Lower leg skin (tissue), 4 donors: ENCODE results near the gene CCR9. TPM values are rescaled to one million over a fixed set of nuclear protein-coding genes. Genes with fewer than 3 reads are reported as not detected.

Experiments used
- DNase-seq, 2 donors: peaks; one replicate each; pipeline ENCODE4 v3.0.0-alpha.2; 2019; ENCODE audit warnings: low spot score in 2 of 2
- H3K4me3 ChIP-seq: fragments of 200-600 bp; sonication (generic); 2 replicates; pipeline ENCODE4 v1.5.1; 2017; ENCODE audit warnings: mild to moderate bottlenecking, low read depth; ENCODE audit not compliant: poor library complexity, severe bottlenecking
- POLR2A ChIP-seq, 2 donors: fragments of 450-650 bp; IDR thresholded peaks; one replicate each; pipeline ENCODE4 v1.6.1; 2016 to 2017; ENCODE audit warnings: antibody characterized with exemption in 2 of 2, mild to moderate bottlenecking in 1 of 2, moderate library complexity in 1 of 2
- WGBS, 2 donors: methylation state at CpG; one replicate each; pipeline ENCODE4 v1.1.5; 2018; 5-methylcytosine and 5-hydroxymethylcytosine counted together
- intact Hi-C: fragments of 100-400 bp; cut with DNase I; formaldehyde crosslinking; loops from one replicate; pipeline ENCODE4 v1.15.0; 2023; ENCODE audit warnings: low total_unique reads
- total RNA-seq, 4 donors: library from RNA; depleted of rRNA; stranded (reverse); fragments of >200 nt; gene quantifications; one replicate each; pipeline ENCODE4 v1.1.0, GENCODE V29; 2016
- TF ChIP-seq, protein P1 (sequence below), 3 donors: fragments of 450-650 bp; IDR thresholded peaks; one replicate each; pipeline ENCODE4 v1.5.1; 2016; ENCODE audit warnings: antibody characterized with exemption in 3 of 3, mild to moderate bottlenecking in 3 of 3, moderate library complexity in 2 of 3

CCR9 gene
- total RNA-seq, 4 donors from 2014 or later: 0.25 TPM; not detected in 3

DNA sequence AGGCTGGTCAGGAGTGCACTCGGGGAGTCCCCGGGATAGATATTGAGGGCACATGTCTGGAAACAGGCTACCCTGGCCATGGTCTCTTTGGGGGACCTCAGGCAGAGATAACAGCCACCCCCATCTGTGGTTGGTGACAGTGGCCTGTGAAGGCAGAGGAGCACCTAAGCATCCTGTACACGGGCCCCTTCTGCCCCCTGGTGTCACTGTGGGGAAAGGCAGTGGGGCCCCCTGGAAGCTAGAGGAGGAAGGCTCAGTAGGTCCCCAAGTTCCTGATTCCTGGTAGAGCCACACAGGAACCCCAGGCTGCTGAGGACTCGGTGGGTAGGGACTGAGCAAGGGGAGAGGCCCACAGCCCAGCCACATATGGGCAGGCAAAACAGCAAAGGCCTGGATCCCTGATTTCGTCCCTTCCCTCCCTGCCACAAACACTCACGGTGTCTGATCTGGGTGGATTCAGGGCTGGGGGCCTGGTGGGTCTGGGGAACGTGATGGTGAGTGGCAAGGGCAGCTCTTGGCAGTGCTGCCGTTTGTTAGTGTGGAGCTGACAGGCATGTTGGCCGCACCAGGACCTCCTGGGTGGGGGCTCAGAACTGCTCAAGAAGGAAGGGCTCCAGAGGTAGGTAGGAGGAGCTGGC, 42.8 kb downstream of the CCR9 start:
- H3K4me3 ChIP-seq: no peak overlapping the region
- DNase-seq: no peak
- intact Hi-C loops: no loop called here
- TF ChIP-seq POLR2A (IDR thresholded peaks at IDR 0.05): no peak
- TF ChIP-seq, protein P1, sequence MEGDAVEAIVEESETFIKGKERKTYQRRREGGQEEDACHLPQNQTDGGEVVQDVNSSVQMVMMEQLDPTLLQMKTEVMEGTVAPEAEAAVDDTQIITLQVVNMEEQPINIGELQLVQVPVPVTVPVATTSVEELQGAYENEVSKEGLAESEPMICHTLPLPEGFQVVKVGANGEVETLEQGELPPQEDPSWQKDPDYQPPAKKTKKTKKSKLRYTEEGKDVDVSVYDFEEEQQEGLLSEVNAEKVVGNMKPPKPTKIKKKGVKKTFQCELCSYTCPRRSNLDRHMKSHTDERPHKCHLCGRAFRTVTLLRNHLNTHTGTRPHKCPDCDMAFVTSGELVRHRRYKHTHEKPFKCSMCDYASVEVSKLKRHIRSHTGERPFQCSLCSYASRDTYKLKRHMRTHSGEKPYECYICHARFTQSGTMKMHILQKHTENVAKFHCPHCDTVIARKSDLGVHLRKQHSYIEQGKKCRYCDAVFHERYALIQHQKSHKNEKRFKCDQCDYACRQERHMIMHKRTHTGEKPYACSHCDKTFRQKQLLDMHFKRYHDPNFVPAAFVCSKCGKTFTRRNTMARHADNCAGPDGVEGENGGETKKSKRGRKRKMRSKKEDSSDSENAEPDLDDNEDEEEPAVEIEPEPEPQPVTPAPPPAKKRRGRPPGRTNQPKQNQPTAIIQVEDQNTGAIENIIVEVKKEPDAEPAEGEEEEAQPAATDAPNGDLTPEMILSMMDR (IDR thresholded peaks at IDR 0.05): no peak
- 80 to 81% methylated on average over 9 of the region's 9 CpGs for WGBS, 2 donors

DNA sequence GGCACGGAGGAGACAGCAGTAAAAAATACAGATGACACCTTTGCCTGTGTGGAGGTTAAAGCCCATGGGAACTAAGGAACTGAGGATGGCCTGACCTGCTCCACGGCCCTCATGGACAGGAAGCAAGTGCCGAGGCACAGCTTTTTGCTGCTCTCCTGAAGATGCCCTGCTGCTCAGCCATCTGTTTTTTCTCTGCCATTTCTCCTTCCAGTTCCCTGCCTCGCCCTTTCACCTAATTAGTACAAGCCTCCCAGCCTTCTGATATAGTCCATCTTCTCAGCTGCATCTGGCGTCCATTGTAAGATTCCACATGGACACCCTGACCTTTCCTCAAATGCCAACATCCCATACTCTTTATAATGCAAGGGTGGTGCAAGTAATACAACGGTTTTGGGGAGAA, 45.2 kb downstream of the CCR9 start:
- DNase-seq: no peak
- 83 to 92% methylated on average over 6 of the region's 6 CpGs for WGBS, 2 donors
- no peak overlapping the region for H3K4me3 ChIP-seq
- intact Hi-C loops: loop anchor here (10.0 kb wide), 1 partner anchor 443 kb away; the partner anchor contains the start of gene CCR5
- TF ChIP-seq POLR2A (IDR thresholded peaks at IDR 0.05): no peak
- TF ChIP-seq, protein P1 (IDR thresholded peaks at IDR 0.05): no peak

DNA sequence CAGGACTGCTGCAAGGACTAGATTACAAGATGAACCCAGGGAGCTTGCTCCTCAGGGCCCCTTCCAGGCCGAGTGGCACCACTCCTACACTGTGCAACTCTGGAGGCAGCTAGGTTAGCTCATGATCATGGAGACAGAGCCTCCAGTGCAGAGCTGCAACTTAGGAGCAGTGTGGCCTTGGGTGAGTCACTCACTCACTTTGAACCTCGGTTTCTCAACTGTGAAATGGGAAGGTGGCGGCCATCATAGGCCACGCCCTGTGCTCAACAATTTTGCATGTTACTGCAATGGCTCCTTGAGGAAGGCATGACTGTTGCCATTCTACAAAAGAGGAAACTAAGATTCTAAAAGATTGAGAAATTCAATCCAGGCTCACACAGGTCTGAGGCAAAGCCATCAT, 45.8 kb downstream of the CCR9 start:
- H3K4me3 ChIP-seq: no peak overlapping the region
- intact Hi-C loops: loop anchor here (10.0 kb wide), 1 partner anchor 443 kb away; the partner anchor contains the start of gene CCR5
- TF ChIP-seq, protein P1 (IDR thresholded peaks at IDR 0.05): no peak
- no peak for TF ChIP-seq POLR2A (IDR thresholded peaks at IDR 0.05)
- 90% methylated on average over 4 of the region's 4 CpGs for WGBS, 2 donors
- DNase-seq: peak in 1 of 2 donors; percentile 37

DNA sequence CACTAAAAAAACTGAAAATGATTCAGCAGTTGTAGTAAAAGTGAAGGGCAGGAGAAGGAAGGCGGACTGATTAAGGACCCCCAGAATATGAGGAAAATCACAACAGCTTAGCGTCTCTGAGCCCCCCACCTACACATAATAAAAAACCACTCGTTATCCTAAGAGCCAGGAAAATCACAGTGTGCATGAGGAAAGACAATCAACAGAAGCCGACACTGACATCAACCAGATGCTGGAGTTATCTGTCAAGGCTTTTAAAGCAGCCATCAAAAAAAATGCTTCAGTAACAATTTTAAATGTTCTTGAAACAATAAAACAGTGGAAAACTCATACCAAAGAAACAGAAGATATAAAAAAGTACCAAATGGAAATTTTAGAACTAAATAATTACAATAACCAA, 47.2 kb downstream of the CCR9 start:
- no peak for TF ChIP-seq POLR2A (IDR thresholded peaks at IDR 0.05)
- TF ChIP-seq, protein P1 (IDR thresholded peaks at IDR 0.05): no peak
- 86 to 91% methylated on average over 4 of the region's 4 CpGs for WGBS, 2 donors
- no peak for DNase-seq
- intact Hi-C loops: loop anchor here (10.0 kb wide), 1 partner anchor 441 kb away; the partner anchor contains the start of gene CCR5
- no peak overlapping the region for H3K4me3 ChIP-seq

DNA sequence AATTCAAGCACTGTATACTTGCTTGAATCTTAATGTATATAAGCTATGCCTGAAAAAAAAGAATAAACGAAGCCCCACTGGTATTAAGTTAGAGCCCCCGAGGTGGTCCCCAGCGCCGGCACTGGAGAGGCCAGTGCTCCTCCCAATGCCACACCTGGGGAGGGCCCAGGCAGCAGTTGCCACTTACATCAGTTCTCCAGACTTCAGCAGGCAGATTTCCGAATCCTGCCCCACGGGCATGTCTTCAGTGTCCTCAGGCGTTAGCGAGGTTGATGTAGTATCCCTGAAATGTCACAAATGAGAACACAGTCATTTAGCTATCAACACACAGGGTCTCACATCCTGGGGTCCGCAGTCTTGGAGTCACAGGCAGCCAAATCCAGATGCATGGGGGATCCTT, 49.9 kb downstream of the CCR9 start:
- 89% methylated on average over 9 of the region's 9 CpGs for WGBS, 2 donors
- intact Hi-C loops: loop anchor here (5.0 to 10.0 kb wide), 2 partner anchors 141 to 439 kb away; partner anchors contain the start of gene CCR5
- peak in 1 of 2 donors; percentile 60 for DNase-seq
- no peak for TF ChIP-seq POLR2A (IDR thresholded peaks at IDR 0.05)
- TF ChIP-seq, protein P1 (IDR thresholded peaks at IDR 0.05): no peak
- no peak overlapping the region for H3K4me3 ChIP-seq
